HEK293T (cell line): ENCODE measurements around the gene TTC33.

Experiments
- ARNT ChIP-seq: fragments of 450-650 bp; IDR thresholded peaks from 2 replicates; pipeline ENCODE4 v1.6.1; 2017; ENCODE audit warnings: mild to moderate bottlenecking
- BHLHE40 ChIP-seq: fragments of 450-650 bp; IDR thresholded peaks from 2 replicates; pipeline ENCODE4 v1.6.1; 2016; ENCODE audit warnings: mild to moderate bottlenecking, moderate library complexity, borderline replicate concordance
- ELF4 ChIP-seq: fragments of 450-650 bp; IDR thresholded peaks from 2 replicates; pipeline ENCODE4 v1.6.1; 2017; ENCODE audit warnings: antibody characterized with exemption
- FOXA1 ChIP-seq: fragments of 450-650 bp; IDR thresholded peaks from 2 replicates; pipeline ENCODE4 v1.6.1; 2016; ENCODE audit warnings: mild to moderate bottlenecking
- FOXM1 ChIP-seq: fragments of 450-650 bp; IDR thresholded peaks from 2 replicates; pipeline ENCODE4 v1.6.1; 2017; ENCODE audit warnings: mild to moderate bottlenecking, borderline replicate concordance
- HDGF ChIP-seq: fragments of 450-650 bp; IDR thresholded peaks from 2 replicates; pipeline ENCODE4 v1.6.1; 2017; ENCODE audit warnings: antibody characterized with exemption, borderline replicate concordance
- L3MBTL2 ChIP-seq: fragments of 450-650 bp; conservative IDR thresholded peaks from 2 replicates; pipeline ENCODE4 v1.6.1; 2016; ENCODE audit warnings: mild to moderate bottlenecking
- NFRKB ChIP-seq: fragments of 450-650 bp; IDR thresholded peaks from 2 replicates; pipeline ENCODE4 v1.6.1; 2016; ENCODE audit warnings: mild to moderate bottlenecking, moderate library complexity
- SP1 ChIP-seq: fragments of 450-650 bp; IDR thresholded peaks from 2 replicates; pipeline ENCODE4 v1.6.1; 2017
- SUZ12 ChIP-seq: fragments of 450-650 bp; IDR thresholded peaks from 2 replicates; pipeline ENCODE4 v1.6.1; 2016; ENCODE audit warnings: mild to moderate bottlenecking
- TARDBP ChIP-seq: fragments of 450-650 bp; IDR thresholded peaks from 2 replicates; pipeline ENCODE4 v1.6.1; 2016

DNA sequence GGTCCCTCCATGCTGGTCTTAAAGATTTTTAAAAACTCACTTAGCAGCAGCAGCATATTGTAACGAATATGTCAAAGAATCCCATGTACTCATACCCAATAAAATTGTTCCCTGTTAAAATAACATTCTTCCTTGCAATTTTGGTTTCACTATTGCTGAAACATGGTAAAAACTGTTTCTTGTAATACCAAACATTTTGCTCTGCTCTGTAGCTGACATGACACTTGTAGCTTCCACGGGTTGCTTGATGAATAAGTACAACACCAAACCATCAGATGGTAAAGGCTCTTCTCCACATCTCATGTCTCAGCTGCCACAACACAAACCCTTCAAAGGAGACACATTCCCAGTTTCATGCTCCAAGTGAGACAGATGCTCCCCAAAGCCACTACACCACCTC is 256.8 kb downstream of the TTC33 start:
- TF ChIP-seq FOXA1, result no peak
- TF ChIP-seq TARDBP, result no peak
- TF ChIP-seq SP1, result no peak
- TF ChIP-seq SUZ12, result no peak
- TF ChIP-seq NFRKB, result no peak
- TF ChIP-seq ARNT, result no peak
- no peak for TF ChIP-seq FOXM1
- no peak for TF ChIP-seq BHLHE40
- no peak for TF ChIP-seq HDGF
- TF ChIP-seq L3MBTL2, result no peak
- TF ChIP-seq ELF4, result no peak
